ENCODE data around the gene DACT3.

DNA sequence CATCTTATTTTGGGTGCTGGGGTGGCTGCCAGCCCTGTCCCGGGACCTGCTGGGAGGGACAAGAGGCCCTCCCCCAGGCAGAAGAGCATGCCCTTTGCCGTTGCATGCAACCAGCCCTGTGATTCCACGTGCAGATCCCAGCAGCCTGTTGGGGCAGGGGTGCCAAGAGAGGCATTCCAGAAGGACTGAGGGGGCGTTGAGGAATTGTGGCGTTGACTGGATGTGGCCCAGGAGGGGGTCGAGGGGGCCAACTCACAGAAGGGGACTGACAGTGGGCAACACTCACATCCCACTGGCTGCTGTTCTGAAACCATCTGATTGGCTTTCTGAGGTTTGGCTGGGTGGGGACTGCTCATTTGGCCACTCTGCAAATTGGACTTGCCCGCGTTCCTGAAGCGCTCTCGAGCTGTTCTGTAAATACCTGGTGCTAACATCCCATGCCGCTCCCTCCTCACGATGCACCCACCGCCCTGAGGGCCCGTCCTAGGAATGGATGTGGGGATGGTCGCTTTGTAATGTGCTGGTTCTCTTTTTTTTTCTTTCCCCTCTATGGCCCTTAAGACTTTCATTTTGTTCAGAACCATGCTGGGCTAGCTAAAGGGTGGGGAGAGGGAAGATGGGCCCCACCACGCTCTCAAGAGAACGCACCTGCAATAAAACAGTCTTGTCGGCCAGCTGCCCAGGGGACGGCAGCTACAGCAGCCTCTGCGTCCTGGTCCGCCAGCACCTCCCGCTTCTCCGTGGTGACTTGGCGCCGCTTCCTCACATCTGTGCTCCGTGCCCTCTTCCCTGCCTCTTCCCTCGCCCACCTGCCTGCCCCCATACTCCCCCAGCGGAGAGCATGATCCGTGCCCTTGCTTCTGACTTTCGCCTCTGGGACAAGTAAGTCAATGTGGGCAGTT, 51.2 kb downstream of the DACT3 start:
- TF ChIP-seq POLR2A (IDR thresholded peaks at IDR 0.05; ENCODE audit: low read length) = no peak
- TF ChIP-seq GATA1 (IDR thresholded peaks at IDR 0.05; ENCODE audit: low read depth, low read length) = no peak

All from erythroblast (primary cell).